OCI-M2 (cell line): Measurements from ENCODE around the gene NACA2.
"Not testable (repeated sequence)": the region's sequence is repeated elsewhere in the genome, so short reads cannot be mapped to it uniquely, and the experiment has no call there.

Experiments
- DNase-seq: peaks from one replicate; lab custom pipeline; 2025; ENCODE audit not compliant: unreplicated experiment; lab: John Stamatoyannopoulos, UW

The NACA2 gene

GRCh38 chr17:61591018-61591417, at the start of gene NACA2:
TSS of gene NACA2 (minus strand) at chr17:61591219. CDS start at chr17:61591180, 39 bp downstream.
- DNase-seq = no peak

DNA sequence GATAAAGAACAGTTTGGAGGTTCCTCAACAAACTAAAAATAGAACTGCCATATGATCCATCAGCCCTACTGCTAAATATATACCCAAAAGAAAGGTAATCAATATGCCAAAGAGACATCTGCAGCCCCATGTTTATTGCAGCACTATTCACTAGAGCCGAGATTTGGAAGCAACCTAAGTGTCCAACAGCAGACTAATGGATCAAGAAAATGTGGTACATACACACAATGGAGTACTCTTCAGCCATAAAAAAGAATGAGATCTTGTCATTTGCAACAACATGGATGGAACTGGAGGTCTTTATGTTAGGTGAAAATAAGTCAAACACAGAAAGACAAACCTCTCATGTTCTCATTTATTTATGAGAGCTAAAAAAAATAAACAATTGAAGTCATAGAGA, 48.8 kb upstream of the NACA2 start:
- no peak for DNase-seq

GRCh38 chr17:61638087-61638486, 47.1 kb upstream of the NACA2 start:
- DNase-seq = no peak

- no peak for DNase-seq
Observed at GRCh38 chr17:61635913-61636432, 45.0 kb upstream of the NACA2 start.

- no peak for DNase-seq
Observed at GRCh38 chr17:61634942-61635538, 44.0 kb upstream of the NACA2 start.

DNA sequence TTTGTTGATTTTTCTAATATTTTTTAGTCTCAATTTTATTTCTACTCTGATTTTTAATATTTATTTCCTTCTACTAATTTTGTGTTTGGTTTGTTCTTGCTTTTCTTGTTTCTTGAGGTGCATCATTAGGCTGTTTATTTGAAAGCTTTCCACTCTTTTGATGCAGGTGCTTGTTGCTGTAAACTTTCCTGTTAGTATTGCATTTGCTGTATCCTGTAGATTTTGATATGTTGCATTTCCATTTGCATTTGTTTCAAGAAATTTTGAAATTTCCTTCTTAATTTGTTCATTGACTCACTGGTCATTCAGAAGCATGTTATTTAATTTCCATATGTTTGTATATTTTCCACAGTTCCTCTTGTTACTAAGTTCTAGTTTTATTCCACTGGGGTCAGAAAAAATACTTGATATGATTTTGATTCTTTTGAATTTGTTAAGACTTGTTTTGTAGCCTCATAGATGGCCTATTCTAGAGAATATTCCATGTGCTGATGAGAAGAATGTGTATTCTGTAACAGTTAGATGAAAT, 43.1 kb upstream of the NACA2 start:
- DNase-seq = no peak

- DNase-seq = no peak
Observed at GRCh38 chr17:61632826-61633225, 41.8 kb upstream of the NACA2 start.

GRCh38 chr17:61631800-61632199, 40.8 kb upstream of the NACA2 start:
- DNase-seq = no peak

- DNase-seq = not testable (repeated sequence)
Observed at GRCh38 chr17:61628158-61628557, 37.1 kb upstream of the NACA2 start.

DNA sequence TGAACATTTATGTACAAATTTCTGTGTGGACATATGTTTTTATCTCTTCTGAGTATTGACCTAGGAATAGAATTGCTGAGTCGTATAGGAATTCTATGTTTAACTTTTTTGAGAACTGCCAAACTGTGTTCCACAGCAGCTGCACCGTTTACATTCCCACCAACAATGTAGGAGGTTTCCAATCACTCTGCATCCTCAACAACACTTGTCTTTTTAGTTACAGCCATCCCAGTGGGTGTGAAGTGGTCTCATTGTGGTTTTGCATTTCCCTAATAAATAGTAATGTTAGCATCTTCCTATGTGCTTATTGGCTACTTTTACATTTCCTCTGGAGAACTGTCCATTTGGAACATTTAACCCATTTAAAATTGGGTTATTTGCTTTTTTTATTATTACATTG, 36.6 kb upstream of the NACA2 start:
- no peak for DNase-seq

- no peak for DNase-seq
Observed at GRCh38 chr17:61627125-61627524, 36.1 kb upstream of the NACA2 start.

GRCh38 chr17:61625564-61625963, 34.5 kb upstream of the NACA2 start:
- no peak for DNase-seq

DNA sequence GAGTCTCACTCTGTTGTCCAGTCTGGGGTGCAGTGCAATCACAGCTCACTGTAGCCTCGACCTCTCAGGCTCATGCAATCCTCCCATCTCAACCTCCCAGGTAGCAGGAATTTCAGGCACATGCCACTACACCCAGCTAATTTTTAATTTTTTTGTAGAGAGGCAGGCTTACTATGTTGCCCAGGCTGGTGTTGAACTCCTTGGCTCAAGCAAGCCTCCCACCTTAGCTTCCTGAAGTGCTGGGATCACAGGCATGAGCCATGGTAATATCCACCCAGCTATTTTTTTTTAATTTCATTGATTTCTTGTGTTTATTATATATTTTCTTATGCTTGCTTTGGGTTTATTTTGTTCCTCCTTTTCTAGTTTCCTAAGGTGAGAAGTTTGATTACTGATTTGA, 33.9 kb upstream of the NACA2 start:
- DNase-seq = no peak

- no peak for DNase-seq
Observed at GRCh38 chr17:61621317-61621716, 30.3 kb upstream of the NACA2 start.

DNA sequence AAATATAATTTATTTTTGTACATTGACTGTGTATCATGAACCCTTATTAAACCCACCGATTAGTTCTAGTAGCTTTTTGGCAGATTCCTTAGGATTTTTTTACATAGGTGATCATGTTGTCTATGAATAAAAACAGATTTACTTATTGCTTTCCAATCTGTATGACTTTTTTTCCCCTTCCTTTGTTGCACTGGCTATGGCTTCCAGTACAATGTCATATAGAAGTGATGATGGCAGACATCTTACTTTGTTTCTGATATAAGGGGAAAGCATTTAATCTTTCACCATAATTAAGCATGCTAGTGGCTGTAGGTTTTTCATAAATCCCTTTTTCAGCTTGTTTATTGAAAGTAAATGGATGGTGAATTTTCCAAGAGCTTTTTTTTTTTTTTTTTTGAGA, 28.9 kb upstream of the NACA2 start:
- no peak for DNase-seq

DNA sequence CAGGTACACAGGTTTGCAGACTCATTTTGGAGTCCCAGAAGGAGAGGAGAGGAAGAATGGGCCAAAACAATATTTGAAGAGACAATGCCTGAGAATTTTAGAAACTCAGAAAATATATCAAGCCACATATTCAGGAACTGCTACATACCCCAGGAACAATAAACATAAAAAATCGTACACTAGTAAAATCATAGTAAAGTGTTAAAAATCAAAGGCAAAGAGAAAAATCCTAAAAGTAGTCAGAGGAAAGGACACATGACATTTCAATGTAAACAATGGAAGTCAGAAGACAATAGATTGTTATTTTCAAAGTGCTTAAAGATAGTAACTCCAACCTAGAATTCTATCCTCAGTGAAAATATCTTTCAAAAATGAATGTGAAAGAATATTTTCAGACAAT, 28.5 kb upstream of the NACA2 start:
- DNase-seq = no peak

DNA sequence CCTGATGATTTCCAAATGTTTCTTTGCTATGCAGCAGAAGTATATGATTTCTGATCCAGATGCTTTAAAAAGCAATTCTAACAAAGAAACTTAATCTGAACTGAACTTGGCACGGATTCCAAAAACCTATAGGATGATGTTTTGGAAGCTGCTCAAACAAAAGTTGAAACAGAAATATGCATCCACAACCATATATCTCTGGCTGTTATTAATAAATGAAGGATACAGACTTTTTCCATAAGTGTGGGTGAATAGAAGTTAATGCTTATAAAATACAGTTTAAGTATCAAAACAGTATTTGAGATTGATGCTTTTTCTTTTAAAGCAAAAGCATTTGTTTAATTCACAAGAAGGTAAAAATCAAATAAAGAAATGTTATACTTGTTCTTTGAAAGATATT, 27.9 kb upstream of the NACA2 start:
- no peak for DNase-seq

- DNase-seq = no peak
Observed at GRCh38 chr17:61617330-61617729, 26.3 kb upstream of the NACA2 start.

DNA sequence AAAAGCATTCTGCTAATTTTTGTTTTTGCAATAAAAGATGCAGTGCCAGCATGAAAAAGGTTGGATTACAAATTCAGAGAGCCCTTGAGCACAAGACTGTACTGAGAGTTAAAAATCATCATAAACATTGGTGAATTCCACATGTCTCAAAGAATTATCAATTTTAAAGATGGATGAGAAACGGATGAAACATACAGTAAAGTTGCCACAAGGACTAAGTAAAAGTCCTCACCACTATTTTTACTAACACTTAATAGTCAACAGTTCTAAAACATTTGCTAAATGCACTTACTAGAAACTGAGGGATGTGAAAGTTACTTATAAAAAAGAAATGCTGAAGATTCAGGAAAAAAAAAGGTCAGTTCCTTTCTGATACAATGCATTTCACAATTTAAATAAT, 25.8 kb upstream of the NACA2 start:
- DNase-seq = no peak

DNA sequence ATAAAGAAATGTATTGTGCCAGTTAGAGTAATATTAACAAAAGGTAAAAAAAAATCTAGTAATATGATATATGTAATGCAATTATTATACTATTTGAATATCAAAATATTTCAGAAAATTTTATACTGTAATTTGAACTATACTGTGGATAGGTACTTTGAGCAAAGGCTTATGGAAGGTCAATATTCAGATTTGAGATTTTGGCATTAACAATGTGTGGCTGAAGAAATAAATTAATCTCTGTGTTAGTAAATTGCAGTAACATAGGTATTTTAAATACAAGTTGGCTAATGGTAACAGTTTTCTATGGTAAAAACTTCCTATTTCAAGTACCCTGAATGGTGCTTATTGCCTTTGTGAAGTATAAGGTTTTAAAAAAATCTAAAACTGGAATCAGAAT, 23.2 kb upstream of the NACA2 start:
- DNase-seq = no peak

DNA sequence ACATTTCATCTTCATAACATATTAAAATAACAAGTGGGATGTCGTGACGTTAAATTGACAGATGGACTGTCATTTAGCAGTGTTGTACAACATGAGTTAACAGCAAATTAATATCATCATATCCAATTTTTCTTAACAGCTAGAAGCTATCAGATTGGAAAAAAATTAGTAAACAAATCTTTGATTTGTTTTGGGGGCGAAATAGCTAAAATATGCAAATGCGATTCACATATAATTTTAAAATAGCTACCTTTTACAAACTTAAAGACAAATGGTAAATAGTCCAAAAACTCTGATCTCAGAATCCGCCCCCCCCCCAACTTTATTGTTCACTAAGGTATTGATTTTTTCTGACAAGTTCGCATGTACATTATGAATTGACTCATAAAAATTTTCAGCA, 20.3 kb upstream of the NACA2 start:
- DNase-seq = no peak

DNA sequence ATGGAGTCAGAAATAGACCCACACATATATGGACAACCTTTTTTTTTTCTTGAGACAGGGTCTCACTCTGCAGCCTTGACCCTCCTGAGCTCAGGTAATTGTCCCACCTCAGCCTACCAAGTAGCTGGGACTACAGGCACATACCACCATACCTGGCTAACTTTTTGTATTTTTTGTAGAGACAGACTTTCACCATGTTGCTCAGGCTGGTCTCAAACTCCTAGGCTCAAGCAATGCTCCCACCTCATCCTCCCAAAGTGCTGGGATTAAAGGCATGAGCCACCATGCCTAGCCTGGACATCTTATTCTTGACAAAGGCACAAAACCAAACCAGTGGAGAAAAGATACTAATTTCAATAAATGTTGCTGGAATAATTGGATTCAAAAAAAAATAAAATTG, 14.7 kb upstream of the NACA2 start:
- DNase-seq = no peak

DNA sequence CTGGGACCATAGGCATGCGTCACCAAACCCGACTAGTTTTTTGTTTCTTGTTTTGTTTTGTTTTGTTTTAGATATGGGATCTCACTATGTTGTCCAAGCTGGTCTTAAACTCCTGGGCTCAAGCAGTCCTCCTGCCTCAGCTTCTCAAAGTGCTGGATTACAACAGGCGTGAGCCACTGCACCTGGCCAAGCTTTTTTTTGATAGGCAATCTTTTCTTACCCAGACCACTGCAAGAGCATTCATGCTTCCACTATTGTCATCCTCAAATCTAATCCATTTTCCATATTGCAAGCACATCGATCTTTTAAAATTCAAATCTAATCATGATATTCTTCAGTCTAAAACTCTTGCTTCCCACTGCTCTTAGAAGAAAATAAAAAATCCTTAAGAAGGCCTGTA, 10.3 kb upstream of the NACA2 start:
- DNase-seq = no peak
